Measurements from ENCODE around the gene ARHGEF19. TPM values are rescaled to one million over a fixed set of nuclear protein-coding genes. Genes with fewer than 3 reads are reported as not detected.

Gene ARHGEF19
- total and polyA plus RNA-seq, 2 experiments from 2014 or later, result 21.0 to 24.8 TPM

- H3K27ac ChIP-seq, result peak overlapping the region; percentile 95
- peak; percentile 91 for DNase-seq (ENCODE audit: low spot score)
- WGBS (ENCODE audit: low lambda C conversion rate, missing lambda C conversion rate), result 47% methylated on average over 12 of the region's 12 CpGs
- H4K20me1 ChIP-seq (ENCODE audit: insufficient read depth, poor library complexity, severe bottlenecking), result no peaks in the 10 kb centered on the region
- H3K36me3 ChIP-seq (replicated peaks; ENCODE audit: insufficient read depth, low read depth), result no peaks in the 10 kb centered on the region
- H3K4me1 ChIP-seq (ENCODE audit: insufficient read depth), result peaks cover 50% of the 10 kb centered on the region
- H3K27me3 ChIP-seq, result no peaks in the 10 kb centered on the region
- no peaks in the 10 kb centered on the region for H3K9me3 ChIP-seq (ENCODE audit: low read depth)
- H2AFZ ChIP-seq, result no peak overlapping the region
- no peaks in the 10 kb centered on the region for H3K79me2 ChIP-seq
- TF ChIP-seq EZH2phosphoT487 (IDR thresholded peaks at IDR 0.05; ENCODE audit: low read depth, severe bottlenecking, unreplicated experiment) (no peak), EZH2 (IDR thresholded peaks at IDR 0.05; ENCODE audit: borderline replicate concordance) (no peak), CTCF (IDR thresholded peaks at IDR 0.05; ENCODE audit: poor library complexity) (no peak)
- H3K4me3 ChIP-seq, result no peak overlapping the region
- H3K9me2 ChIP-seq (replicated peaks; ENCODE audit: insufficient read depth), result no peaks in the 10 kb centered on the region
- H3K4me2 ChIP-seq, result peak overlapping the region; percentile 13
Measured at GRCh38 chr1:16173447-16174260, 38.8 kb downstream of the ARHGEF19 start.

- Histone ChIP-seq H4K20me1 (ENCODE audit: insufficient read depth, poor library complexity, severe bottlenecking) (no peaks in the 10 kb centered on the region), H3K27me3 (no peaks in the 10 kb centered on the region), H3K4me2 (peak overlapping the region; percentile 13), H3K4me1 (ENCODE audit: insufficient read depth) (peaks cover 51% of the 10 kb centered on the region), H3K9me2 (replicated peaks; ENCODE audit: insufficient read depth) (no peaks in the 10 kb centered on the region), H3K4me3 (no peak overlapping the region), H3K79me2 (no peaks in the 10 kb centered on the region), H2AFZ (no peak overlapping the region), H3K36me3 (replicated peaks; ENCODE audit: insufficient read depth, low read depth) (no peaks in the 10 kb centered on the region), H3K9me3 (ENCODE audit: low read depth) (no peaks in the 10 kb centered on the region), H3K27ac (peak overlapping the region; percentile 95)
- 63% methylated on average over 14 of the region's 14 CpGs for WGBS (ENCODE audit: low lambda C conversion rate, missing lambda C conversion rate)
- TF ChIP-seq EZH2 (IDR thresholded peaks at IDR 0.05; ENCODE audit: borderline replicate concordance) (no peak), CTCF (IDR thresholded peaks at IDR 0.05; ENCODE audit: poor library complexity) (no peak), EZH2phosphoT487 (IDR thresholded peaks at IDR 0.05; ENCODE audit: low read depth, severe bottlenecking, unreplicated experiment) (no peak)
- peak; percentile 81 for DNase-seq (ENCODE audit: low spot score)
Measured at GRCh38 chr1:16172964-16173446, 39.4 kb downstream of the ARHGEF19 start.

GRCh38 chr1:16172218-16172830 lies 40.1 kb downstream of the ARHGEF19 start:
- H3K27me3 ChIP-seq, result no peaks in the 10 kb centered on the region
- WGBS (ENCODE audit: low lambda C conversion rate, missing lambda C conversion rate), result 91% methylated on average over 15 of the region's 15 CpGs
- H4K20me1 ChIP-seq (ENCODE audit: insufficient read depth, poor library complexity, severe bottlenecking), result no peaks in the 10 kb centered on the region
- TF ChIP-seq EZH2phosphoT487 (IDR thresholded peaks at IDR 0.05; ENCODE audit: low read depth, severe bottlenecking, unreplicated experiment) (no peak), EZH2 (IDR thresholded peaks at IDR 0.05; ENCODE audit: borderline replicate concordance) (no peak), CTCF (IDR thresholded peaks at IDR 0.05; ENCODE audit: poor library complexity) (no peak)
- H3K79me2 ChIP-seq, result no peaks in the 10 kb centered on the region
- H3K36me3 ChIP-seq (replicated peaks; ENCODE audit: insufficient read depth, low read depth), result no peaks in the 10 kb centered on the region
- H3K4me3 ChIP-seq, result no peak overlapping the region
- no peak overlapping the region for H2AFZ ChIP-seq
- no peak overlapping the region for H3K4me2 ChIP-seq
- peak overlapping the region; percentile 95 for H3K27ac ChIP-seq
- H3K4me1 ChIP-seq (ENCODE audit: insufficient read depth), result peaks cover 51% of the 10 kb centered on the region
- H3K9me2 ChIP-seq (replicated peaks; ENCODE audit: insufficient read depth), result no peaks in the 10 kb centered on the region
- no peaks in the 10 kb centered on the region for H3K9me3 ChIP-seq (ENCODE audit: low read depth)
- no peak for DNase-seq (ENCODE audit: low spot score)
